ENCODE data around the gene TMA7.
"Not testable (repeated sequence)": the region's sequence is repeated elsewhere in the genome, so short reads cannot be mapped to it uniquely, and the experiment has no call there.

The TMA7 gene

DNA sequence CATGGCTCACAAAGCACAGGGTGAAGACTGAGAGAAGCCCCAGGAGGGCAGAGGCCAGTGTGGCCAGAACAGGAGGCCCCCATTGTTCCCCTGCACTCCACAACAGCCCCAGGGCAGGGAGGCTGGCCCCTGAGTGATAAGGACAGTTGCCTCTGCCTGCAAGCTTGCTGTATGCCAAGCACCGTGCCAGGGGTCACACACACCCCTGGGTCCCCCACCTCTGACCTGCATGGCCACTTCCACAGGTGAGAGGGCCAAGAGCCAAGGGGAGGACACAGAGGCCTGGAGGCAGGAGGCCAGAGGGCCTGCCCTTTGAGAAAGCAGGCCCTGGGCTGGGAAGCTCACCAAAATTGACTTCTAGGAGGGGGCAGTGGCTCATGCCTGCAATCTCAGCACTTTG, 30.2 kb downstream of the TMA7 start:
- no peak for DNase-seq

DNA sequence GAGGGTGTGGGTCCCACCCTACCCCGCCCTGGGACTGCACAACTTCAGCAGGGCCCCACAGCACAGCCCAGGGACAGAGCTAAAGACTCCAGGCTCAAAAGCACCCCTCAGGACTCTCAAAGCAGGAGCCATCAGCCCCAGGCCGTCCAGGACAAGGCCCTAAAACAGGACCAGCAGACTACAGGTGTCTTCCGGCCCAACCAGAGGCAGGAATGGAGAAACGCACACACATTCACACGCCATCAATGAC, 32.5 kb downstream of the TMA7 start:
- no peak for DNase-seq

DNA sequence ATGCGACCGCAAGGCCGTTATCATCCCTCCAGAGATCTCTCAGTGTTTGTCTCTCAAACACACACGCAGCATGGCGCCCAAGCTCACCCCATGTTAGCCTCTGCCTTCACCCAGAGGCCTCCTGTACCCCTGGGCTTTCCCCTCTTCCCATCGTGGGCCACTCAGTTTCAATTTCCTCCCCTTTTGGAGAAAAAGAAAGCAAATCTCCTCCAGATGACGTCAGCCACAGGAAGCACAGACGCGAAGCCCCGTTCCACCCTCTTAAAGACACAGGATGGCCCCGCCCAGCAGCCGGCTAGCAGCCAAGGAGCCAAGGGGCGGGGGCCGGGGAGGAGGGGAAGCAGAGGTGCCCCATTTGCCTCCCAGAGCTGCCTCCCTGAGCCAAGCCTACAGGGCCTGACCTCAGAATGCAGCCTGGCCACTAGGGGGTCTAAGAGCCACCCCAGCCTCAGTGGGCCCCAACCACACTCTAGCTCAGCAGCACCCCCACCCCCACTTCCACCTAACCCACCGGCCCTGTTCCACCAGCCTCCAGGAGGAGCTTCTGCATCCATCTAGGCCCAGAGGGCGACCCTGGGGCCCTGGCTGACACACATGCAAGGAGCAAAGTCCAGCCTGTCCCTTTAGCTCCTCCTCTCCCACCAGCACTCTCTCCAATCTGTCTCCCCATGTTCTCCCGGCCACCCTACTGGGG, 33.0 kb downstream of the TMA7 start:
- DNase-seq = peak; percentile 97

DNA sequence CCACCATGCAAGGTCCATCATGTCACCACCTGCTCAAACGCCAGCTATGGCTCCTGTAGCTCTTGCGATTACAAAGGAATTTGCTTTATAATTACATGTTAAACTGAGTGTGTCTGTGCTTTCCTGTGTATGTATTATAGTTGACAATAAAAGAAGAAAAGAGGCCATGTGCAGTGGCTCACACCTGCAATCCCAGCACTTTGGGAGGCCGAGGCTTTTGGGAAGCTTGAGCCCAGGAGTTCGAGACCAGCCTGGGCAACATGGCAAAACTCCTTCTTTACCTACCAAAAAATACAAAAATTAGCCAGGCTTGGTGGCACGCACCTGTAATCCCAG, 33.5 kb downstream of the TMA7 start:
- DNase-seq = no peak

DNA sequence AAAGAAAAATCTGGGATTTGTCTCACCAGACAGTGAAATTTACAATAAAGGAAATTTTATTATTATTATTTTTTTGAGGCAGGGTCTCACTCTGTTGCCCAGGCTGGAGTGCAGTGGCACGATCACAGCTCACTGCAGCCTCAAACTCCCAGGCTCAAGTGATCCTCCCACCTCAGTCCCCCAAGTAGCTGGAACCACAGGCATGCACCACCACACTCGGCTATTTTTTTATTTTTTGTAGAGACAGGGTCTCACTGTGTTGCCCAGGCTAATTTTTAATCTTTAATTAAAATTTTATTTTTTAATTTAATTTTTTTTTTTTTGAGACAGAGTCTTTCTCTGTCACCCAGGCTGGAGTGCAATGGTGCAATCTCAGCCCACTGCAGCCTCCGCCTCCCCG, 34.0 kb downstream of the TMA7 start:
- not testable (repeated sequence) for DNase-seq

DNA sequence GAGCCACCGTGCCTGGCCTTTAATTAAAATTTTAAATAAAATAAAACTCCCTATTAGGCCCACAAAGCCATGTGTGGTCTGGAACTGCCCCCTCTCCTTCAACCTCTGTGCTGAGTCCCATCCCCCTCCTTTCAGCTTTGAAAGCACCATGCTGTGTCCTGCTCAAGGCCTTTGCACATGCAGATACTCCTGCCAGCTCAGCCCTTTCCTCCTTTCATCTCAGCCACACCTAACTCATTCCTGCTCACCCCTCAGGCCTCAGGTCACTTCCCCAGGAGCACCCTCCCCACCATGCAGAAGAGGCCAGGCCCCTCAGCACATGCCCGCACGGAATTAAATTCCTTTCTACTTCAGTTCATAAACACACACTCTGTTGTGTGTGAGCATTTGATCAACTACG, 34.6 kb downstream of the TMA7 start:
- peak; percentile 45 for DNase-seq

DNA sequence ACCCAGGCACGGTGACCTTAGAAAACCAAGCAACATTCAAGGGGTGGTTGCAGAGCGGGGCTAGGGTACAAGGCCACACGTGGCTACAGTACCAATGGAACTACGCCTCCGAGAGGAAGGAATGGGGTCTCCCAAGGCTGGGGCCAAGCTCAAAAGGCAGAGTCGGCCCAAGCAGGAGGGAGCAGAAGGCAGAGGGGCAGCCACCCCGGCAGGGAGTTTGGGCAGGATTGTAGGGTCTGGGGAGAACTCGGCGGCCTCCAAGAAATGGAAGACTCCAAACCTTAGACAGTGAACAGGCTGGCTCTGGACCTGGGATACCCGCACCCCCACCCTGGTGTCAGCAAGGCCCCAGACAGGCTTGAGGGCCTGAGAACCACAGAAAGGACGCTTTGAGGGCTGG, 35.1 kb downstream of the TMA7 start:
- DNase-seq = no peak

DNA sequence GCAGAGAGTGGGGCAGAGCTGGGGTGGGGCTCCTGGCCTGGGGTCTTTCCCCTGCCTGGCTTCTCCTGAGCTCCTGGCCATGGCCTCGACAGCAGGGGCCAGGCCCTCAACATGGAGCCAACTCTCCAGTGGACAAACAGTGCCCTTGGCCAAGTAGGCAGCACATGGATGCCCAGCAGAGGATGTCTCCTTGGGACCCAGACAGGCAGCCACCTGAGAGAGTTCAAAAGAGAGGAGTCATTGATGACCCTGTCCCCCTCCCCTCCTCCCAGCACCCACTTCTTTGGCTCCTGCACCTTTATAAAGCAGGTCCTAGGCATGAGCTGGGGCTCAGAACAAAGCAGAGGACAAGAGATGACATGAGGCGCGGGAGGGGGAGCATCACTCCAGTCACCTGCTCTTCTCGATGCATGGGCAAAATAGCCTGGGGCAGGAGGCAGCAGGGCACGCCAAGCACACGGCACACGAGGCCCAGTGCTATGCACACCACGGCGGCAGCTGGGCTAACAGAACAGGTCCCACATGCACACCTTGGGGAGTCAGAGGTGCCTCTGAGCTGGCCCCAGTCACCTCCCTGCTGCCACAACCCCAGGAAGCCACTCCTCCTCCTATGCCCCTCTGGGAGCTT, 36.5 kb downstream of the TMA7 start:
- DNase-seq = no peak

DNA sequence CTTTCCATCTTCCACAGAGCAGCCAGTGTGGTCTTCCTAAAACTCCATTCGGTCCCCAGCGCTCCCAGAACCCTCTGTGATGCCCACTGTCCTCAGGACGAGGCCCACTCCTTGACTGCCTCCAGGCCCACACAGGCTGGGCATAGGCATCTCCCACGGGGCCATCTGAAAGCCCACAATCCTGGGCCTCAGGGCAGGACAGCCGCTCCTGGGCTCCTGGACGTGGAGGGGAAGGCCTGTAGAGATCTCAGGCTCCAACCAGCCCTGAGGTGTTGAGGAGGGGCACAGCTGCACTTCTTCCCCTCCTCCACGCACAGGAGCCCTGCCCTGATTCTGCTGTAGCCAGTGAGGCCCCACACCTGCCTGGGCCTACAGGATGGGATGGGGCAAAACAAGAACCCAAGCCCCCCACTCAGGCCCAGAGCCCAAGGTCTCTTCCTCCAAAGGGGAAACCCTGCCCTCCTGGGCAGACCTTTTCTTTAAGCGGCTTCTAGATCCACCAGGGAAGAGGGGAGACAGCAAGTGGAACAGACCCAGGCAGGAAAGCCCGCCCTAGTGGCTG, 38.0 kb downstream of the TMA7 start:
- no peak for DNase-seq

DNA sequence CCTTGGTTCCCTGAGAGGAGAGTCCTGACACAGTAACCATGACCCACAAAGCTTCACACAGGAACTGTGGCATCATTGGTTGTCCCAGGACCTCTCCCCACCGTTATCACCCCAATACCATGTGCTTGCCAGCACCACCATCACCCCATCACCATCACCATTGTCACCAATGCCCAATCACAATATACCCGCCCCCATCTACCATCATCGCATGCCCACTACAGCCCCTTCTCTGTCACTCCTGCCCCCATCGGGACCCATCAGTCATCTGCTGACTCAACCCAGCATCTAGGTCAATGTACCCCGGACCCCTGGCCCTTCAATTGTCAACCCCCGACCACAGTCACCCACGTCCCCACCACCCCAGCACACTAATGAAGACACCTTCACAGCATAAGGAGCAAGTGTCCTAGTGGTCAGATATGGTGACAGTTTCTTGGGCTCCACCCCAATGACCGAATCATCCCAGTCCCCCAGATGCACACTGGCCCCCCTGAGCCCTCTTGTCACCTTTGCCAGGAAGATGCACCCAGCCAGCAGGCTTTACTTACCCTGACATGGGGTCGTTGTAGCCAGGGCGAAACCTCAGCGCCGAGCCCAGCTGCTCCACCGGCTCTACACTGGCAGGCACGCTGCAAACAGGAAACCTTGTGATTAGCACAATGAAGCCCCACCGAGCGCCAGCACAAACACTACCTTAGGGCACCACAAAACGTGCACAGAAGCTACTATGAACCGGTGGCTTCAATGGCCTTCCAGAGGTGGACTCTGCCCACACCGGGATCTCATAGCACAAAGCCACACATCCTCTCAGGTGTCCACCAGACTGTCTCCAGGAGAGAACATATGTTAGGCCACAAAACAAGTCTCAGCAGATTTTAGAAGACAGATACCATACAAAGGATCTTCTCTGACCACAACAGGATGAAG, 38.8 kb downstream of the TMA7 start:
- DNase-seq = no peak

DNA sequence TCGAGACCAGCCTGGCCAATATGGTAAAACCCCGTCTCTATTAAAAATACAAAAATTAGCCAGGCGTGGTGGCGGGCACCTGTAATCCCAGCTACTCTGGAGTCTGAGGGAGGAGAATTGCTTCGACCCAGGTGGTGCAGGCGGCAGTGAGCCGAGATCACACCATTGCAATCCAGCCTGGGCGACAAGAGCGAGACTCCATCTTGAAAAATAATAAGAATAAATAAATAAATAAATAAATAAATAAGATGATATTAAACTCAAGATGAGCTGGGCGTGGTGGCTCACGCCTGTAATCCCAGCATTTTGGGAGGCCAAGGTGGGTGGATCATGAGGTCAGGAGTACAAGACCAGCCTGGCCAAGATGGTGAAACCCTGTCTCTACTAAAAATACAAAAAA, 40.8 kb downstream of the TMA7 start:
- DNase-seq = not testable (repeated sequence)

DNA sequence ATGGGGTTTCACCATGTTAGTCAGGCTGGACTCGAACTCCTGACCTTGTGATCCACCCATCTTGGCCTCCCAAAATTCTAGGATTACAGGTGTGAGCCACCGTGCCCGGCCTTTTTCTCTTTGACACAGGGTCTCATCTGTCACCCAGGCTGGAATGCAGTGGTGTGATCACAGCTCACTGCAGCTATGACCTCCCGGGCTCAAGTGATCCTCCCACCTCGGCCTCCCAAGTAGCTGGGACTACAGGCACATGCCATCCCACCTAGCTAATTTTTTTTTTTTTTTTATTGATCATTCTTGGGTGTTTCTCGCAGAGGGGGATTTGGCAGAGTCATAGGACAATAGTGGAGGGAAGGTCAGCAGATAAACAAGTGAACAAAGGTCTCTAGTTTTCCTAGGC, 42.8 kb downstream of the TMA7 start:
- DNase-seq = not testable (repeated sequence)

DNA sequence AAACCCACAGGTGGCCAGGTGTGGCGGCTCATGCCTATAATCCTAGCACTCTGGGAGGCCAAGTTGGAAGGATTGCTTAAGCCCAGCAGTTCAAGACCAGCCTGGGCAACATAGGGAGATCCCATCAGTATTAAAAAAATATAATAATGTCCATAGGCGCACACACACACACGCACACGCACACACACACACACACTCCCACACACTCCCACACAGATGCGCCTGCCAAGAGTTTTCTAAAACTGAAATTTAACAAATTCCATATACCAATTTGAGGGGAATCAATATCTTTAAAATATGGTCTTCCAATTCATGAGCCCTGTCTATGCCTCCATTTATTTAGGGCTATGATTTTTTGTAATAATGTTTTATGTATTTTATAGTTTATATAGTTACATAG, 46.9 kb downstream of the TMA7 start:
- no peak for DNase-seq

DNA sequence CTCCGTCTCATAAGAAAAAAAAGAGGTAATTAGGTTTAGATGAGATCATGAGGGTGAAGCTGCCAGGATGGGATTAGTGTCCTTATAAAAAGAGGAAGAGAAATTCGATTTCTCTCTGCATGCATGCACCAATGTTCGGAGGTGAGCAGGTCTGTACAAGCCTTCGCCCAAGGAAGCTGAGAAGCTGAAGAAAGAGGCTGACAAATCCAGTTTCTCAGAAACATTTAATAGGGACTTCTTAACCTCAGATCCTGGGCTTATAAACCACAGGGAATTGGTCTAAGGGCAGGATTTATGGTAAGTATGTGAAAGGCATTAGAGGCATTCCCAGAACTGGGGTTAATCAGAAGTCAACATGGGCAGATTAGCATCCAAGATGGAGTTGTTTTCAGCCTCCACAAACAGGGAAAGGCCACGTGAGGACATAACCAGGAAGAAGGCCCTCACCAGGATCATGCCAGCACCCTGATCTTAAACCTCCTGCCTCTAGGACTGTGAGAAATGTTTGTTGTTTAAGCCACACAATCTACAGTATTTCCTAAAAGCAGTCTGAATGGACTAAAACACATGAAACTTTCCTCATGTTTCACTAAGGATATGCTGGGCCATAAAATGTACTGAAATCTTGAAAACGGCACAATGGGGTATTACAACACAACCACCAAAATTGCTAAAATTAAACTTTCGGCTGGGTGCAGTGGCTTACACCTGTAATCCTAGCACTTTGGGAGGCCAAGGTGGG, 52.6 kb downstream of the TMA7 start:
- DNase-seq = peak; percentile 36

DNA sequence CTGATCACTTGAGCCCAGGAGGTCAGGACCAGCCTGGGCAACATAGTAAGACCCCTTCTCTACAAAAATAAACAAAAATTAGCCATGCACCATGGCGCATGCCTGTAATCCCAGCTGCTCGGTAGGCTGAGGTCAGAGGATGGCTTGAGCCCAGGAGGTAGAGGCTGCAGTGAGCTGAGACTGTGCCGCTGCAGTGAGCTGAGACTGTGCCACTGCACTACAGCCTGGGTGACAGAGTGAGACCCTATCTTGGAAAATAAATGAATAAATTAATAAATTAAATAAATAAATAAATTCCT, 53.1 kb downstream of the TMA7 start:
- no peak for DNase-seq
